Measurements from ENCODE around the gene C18orf63.

DNA sequence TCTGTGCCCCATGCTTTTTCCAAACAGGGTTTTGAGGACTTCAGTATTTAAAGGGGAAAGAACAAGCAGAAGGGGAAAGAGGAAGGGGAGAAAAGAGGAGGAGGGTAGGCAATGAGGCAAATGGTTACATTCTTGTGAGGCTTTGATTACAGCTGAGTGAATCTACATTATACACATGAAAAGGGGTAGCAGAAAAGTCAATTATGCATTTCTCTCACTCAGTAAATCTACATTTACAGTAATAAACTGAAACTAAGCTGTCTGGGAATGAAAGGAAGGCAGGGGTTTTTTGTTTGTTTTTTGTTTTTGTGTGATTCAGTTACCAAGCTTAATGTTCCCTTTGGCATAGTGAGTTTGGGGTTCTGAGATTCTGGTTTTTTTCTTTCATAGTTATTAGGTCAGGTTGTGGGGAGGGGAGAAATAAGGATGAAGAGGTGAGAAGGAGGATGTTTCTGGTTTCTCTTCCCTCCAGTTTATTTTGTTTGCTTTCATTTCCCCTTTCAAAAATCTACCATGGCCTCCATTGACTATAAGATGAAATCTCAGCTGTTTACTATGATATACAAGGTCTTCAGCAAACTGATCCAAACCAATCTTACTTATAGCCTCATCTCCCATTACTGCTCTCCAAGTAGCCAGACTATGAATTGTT lies 18.7 kb downstream of the C18orf63 start:
- TF ChIP-seq POLR2AphosphoS5 (IDR thresholded peaks at IDR 0.05; ENCODE audit: borderline replicate concordance, low read depth, low read length) (no peak), EZH2 (IDR thresholded peaks at IDR 0.05) (no peak), FOXP2 (optimal IDR thresholded peaks at IDR 0.05; ENCODE audit: control extremely low read depth, extremely low read length, insufficient read depth) (no peak)

Measured in SK-N-MC (cell line).